Gastroesophageal sphincter (tissue), 4 donors: ENCODE results near the gene FANCC. TPM values are rescaled to one million over a fixed set of nuclear protein-coding genes. Genes with fewer than 3 reads are reported as not detected.

Source experiments
- ATAC-seq: fragments of 150-250 bp; one replicate; pipeline ENCODE4 v1.9.1; 2016; ENCODE audit warnings: mild to moderate bottlenecking, moderate library complexity
- H3K27ac ChIP-seq, 4 donors: fragments of 200-600 bp; sonication (generic) in 3 of 4; 1 replicate in 3 of 4; 2 replicates in 1 of 4; pipeline ENCODE4 v1.5.1; 2016 to 2019
- H3K27me3 ChIP-seq: fragments of 200-600 bp; sonication (generic); one replicate; pipeline ENCODE4 v1.5.1; 2019
- H3K36me3 ChIP-seq, 2 donors: fragments of 200-600 bp; sonication (generic); one replicate each; pipeline ENCODE4 v1.5.1; 2019; ENCODE audit warnings: control low read depth in 1 of 2
- H3K4me1 ChIP-seq, 3 donors: fragments of 200-600 bp; sonication (generic); 1 replicate in 2 of 3; 2 replicates in 1 of 3; pipeline ENCODE4 v1.5.1; 2016 to 2019; ENCODE audit warnings: control low read depth in 2 of 3
- H3K4me3 ChIP-seq, 2 donors: fragments of 200-600 bp; sonication (generic); one replicate each; pipeline ENCODE4 v1.5.1; 2019; ENCODE audit warnings: mild to moderate bottlenecking in 1 of 2, moderate library complexity in 1 of 2
- H3K9me3 ChIP-seq, 3 donors: fragments of 200-600 bp; sonication (generic); one replicate each; pipeline ENCODE4 v1.5.1; 2017 to 2019; ENCODE audit warnings: control low read depth in 2 of 3
- EP300 ChIP-seq: sonication (generic); formaldehyde crosslinking; IDR thresholded peaks from one replicate; pipeline ENCODE4 v1.6.1; 2017; ENCODE audit warnings: antibody characterized with exemption, mild to moderate bottlenecking
- POLR2A ChIP-seq, 2 donors: fragments of 450-650 bp; IDR thresholded peaks; one replicate each; pipeline ENCODE4 v1.6.1; 2017; ENCODE audit warnings: antibody characterized with exemption in 2 of 2, mild to moderate bottlenecking in 2 of 2, moderate library complexity in 1 of 2
- POLR2AphosphoS5 ChIP-seq: sonication (generic); formaldehyde crosslinking; IDR thresholded peaks from one replicate; pipeline ENCODE4 v1.6.1; 2017; ENCODE audit warnings: antibody characterized with exemption
- WGBS, 2 donors: methylation state at CpG; one replicate each; pipeline ENCODE4 v1.1.5; 2018; ENCODE audit warnings: low coverage in 1 of 2; 5-methylcytosine and 5-hydroxymethylcytosine counted together
- total RNA-seq, 4 donors: library from RNA; depleted of rRNA; stranded (reverse); fragments of >200 nt; gene quantifications; one replicate each; pipeline ENCODE4 v1.1.0, GENCODE V29; 2016
- TF ChIP-seq, protein P1 (sequence below), 4 experiments: fragments of 200-600 bp in 2 of 4; fragments of 450-650 bp in 2 of 4; sonication (generic) in 1 of 4; IDR thresholded peaks; one replicate each; pipeline ENCODE4 v1.5.1; 2017 to 2019; ENCODE audit warnings: antibody characterized with exemption in 4 of 4, mild to moderate bottlenecking in 2 of 4, moderate library complexity in 2 of 4

The FANCC gene
- total RNA-seq, 4 donors from 2014 or later, result 4.9 to 9.4 (median 7.4) TPM

DNA sequence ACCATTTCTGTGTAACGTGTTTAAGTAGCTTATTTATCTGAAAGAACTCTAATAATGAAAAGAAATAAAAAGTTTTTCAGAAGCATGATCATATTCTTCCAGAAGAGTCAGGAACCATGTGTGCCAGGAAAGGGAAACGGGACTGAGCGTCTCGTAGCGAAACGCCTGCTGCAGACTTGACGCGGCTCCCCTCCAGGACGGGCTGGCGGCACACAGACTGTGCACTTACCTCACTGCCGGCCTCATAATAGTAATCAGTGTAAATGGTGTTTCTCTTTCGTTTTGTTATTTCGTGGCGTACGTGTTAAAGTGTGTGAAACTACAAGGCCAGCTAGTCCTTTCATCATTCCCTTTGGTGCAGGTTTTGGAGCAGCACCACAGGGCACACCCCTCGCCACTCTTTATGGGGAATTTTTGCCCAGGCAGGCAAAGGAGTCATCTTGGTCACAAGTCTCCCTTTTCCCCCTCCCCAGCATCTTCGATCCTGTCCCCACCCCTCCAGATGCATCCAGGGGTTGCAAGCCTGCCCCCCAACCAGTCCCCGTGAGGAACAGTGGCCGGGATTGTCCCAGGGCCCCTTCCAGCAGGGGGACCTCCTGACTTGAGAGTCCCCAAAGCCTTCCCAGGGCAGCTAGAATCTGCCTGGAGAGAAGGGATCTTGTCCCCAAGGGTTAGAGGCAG, 233.1 kb downstream of the FANCC start:
- peak overlapping the region; percentile 73 to 89 (median 81) for H3K27ac ChIP-seq
- TF ChIP-seq POLR2AphosphoS5, result peak; percentile 55
- TF ChIP-seq, protein P1, sequence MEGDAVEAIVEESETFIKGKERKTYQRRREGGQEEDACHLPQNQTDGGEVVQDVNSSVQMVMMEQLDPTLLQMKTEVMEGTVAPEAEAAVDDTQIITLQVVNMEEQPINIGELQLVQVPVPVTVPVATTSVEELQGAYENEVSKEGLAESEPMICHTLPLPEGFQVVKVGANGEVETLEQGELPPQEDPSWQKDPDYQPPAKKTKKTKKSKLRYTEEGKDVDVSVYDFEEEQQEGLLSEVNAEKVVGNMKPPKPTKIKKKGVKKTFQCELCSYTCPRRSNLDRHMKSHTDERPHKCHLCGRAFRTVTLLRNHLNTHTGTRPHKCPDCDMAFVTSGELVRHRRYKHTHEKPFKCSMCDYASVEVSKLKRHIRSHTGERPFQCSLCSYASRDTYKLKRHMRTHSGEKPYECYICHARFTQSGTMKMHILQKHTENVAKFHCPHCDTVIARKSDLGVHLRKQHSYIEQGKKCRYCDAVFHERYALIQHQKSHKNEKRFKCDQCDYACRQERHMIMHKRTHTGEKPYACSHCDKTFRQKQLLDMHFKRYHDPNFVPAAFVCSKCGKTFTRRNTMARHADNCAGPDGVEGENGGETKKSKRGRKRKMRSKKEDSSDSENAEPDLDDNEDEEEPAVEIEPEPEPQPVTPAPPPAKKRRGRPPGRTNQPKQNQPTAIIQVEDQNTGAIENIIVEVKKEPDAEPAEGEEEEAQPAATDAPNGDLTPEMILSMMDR (IDR thresholded peaks at IDR 0.05), result no peak
- peaks cover 0 to 87% of the 10 kb centered on the region in 2 donors for H3K36me3 ChIP-seq
- 52 to 72% methylated on average over 13 to 15 of the region's 19 CpGs for WGBS, 2 donors
- no peaks in the 10 kb centered on the region for H3K9me3 ChIP-seq
- peak overlapping the region in 1 of 2 donors; percentile 18 for H3K4me3 ChIP-seq
- peak; percentile 55 for ATAC-seq
- peaks cover 0 to 100% (median 26%) of the 10 kb centered on the region in 3 donors for H3K4me1 ChIP-seq
- H3K27me3 ChIP-seq, result no peaks in the 10 kb centered on the region

DNA sequence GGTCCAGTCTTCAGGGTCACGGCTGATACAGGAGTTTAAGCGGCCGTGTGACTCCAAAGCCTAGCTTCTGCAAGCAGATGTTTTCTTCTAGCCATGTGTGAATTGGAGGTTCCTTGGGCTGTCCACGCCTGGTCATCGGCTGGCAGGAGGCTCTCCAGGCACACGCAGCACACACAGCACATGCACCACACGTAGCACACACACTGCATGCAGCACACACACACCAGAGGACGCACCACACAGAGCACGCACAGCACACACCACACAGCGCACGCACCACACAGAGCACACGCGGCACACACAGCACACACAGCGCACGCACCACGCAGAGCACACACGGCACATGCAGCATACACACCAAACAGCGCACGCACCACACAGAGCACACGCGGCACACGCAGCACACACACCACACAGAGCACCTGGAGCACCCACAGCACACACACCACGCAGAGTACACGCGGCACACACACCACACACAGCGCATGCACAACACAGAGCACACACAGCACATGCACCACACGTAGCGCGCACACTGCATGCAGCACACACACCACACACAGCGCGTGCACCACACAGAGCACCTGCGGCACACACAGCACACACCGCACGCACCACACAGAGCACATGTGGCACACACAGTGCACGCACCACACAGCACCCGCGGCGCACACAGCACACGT, 234.3 kb downstream of the FANCC start:
- H3K36me3 ChIP-seq, result peaks cover 0 to 78% of the 10 kb centered on the region in 2 donors
- no peak overlapping the region for H3K4me3 ChIP-seq
- H3K27me3 ChIP-seq, result no peaks in the 10 kb centered on the region
- no peaks in the 10 kb centered on the region for H3K9me3 ChIP-seq
- ATAC-seq, result no peak
- H3K4me1 ChIP-seq, result peaks cover 0 to 100% (median 25%) of the 10 kb centered on the region in 3 donors
- peak; percentile 15 for TF ChIP-seq POLR2AphosphoS5
- TF ChIP-seq, protein P1 (IDR thresholded peaks at IDR 0.05), result no peak
- no peak for TF ChIP-seq EP300
- TF ChIP-seq POLR2A (IDR thresholded peaks at IDR 0.05), result no peak
- WGBS, 2 donors, result 88 to 89% methylated on average over 5 to 14 of the region's 39 CpGs
- H3K27ac ChIP-seq, result peak overlapping the region in 3 of 4 donors; percentile 73 to 89 (median 87)

DNA sequence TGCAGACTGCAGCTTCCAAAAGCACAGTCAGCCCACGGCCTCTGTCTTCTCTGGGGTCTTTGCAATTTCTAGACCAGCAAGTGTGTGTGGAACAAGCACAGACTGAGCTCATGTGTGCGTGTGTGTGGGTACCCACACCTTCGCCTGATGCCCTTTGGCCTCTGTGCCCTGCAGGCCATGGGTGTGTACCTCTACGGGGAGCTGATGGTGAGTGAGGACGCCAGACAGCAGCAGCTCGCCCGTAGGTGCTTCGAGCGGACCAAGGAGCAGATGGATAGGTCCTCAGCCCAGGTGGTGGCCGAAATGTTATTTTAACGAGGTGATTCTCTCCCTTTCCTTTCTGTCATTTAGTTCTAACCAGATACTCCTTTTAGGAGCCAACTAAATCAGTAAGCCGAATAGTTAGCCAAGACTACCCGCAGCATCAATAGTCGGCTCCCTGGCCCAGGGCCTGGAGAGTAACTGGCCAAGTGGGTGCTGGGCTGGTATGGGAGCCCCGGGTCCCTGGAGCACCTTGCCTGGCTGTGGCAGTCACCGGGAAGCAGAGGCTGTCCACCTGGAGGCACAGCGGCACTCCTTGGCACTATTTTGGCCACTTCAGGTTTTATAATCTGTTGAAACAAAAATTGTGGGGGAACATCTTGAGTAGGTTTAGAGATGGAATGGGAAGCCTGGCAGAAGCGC, 235.0 kb downstream of the FANCC start:
- Histone ChIP-seq H3K4me1 (peaks cover 0 to 100% (median 27%) of the 10 kb centered on the region in 3 donors), H3K9me3 (no peaks in the 10 kb centered on the region), H3K36me3 (peaks cover 0 to 72% of the 10 kb centered on the region in 2 donors), H3K27ac (peak overlapping the region; percentile 41 to 89 (median 80)), H3K4me3 (no peak overlapping the region), H3K27me3 (no peaks in the 10 kb centered on the region)
- ATAC-seq, result no peak
- TF ChIP-seq POLR2AphosphoS5, result no peak
- TF ChIP-seq POLR2A (IDR thresholded peaks at IDR 0.05), result no peak
- TF ChIP-seq, protein P1 (IDR thresholded peaks at IDR 0.05), result no peak
- TF ChIP-seq EP300, result no peak
- WGBS, 2 donors, result 35 to 71% methylated on average over 11 to 15 of the region's 18 CpGs

DNA sequence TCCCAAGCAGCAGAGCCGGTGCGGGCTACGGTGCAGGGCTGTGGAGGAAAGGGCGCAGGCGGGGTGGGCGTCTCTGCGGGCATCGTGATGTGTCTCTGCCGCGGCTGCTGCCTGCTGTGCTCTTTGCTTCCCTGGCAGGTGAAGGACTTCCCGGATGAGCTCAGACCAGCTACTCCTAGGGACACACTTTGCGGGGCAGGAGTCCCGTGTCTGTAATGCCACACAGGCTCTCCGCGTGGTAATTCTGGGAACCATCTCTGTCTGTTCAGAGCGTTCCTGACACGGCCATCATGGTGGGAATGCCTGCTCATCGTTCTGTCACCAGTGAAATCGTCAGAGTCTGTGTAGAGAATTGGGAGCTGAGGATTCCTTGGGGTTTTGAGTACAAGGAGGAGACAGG, 235.5 kb downstream of the FANCC start:
- no peak for ATAC-seq
- Histone ChIP-seq H3K36me3 (peaks cover 0 to 70% of the 10 kb centered on the region in 2 donors), H3K9me3 (no peaks in the 10 kb centered on the region), H3K4me3 (no peak overlapping the region), H3K4me1 (peaks cover 1 to 100% (median 30%) of the 10 kb centered on the region in 3 donors), H3K27me3 (no peaks in the 10 kb centered on the region), H3K27ac (peak overlapping the region; percentile 41 to 89 (median 80))
- no peak for TF ChIP-seq POLR2AphosphoS5
- TF ChIP-seq EP300, result no peak
- TF ChIP-seq POLR2A (IDR thresholded peaks at IDR 0.05), result no peak
- TF ChIP-seq, protein P1 (IDR thresholded peaks at IDR 0.05), result no peak
- WGBS, 2 donors, result 45 to 60% methylated on average over 4 to 15 of the region's 19 CpGs
